Panc1 (cell line): ENCODE measurements around the gene NRG2.

Experiments used
- POLR2AphosphoS5 ChIP-seq: IDR thresholded peaks from 2 replicates; pipeline ENCODE4 v1.6.1; 2012; ENCODE audit warnings: mild to moderate bottlenecking, low read depth, low read length, moderate library complexity
- SIN3A ChIP-seq: IDR thresholded peaks from 2 replicates; pipeline ENCODE4 v1.6.1; 2012; ENCODE audit warnings: low read depth, mild to moderate bottlenecking, low read length, moderate library complexity, borderline replicate concordance; ENCODE audit not compliant: insufficient read depth
- TF ChIP-seq, protein P1 (sequence below): fragments of 450-650 bp; IDR thresholded peaks from 2 replicates; pipeline ENCODE4 v1.5.1; 2017; ENCODE audit warnings: mild to moderate bottlenecking

DNA sequence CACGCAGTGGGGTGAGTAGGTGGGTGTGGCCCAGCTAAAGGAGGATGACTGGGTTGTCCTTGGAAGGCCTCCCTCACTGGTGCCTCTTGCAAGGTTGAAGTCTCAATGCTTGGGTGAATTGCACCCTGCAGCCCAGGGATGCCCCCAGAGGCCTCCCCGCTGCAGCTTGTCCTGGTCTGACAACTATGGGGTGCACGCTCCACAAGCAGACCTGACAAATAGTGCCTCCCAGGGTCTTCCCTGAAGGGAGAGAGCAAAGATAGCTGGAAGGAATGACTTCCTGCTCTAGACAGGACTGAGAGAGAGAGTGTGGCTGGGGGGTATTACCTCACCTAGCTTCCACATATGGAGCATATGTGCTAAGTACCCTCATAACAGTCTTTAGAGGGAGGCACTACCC lies 245.8 kb downstream of the NRG2 start:
- TF ChIP-seq SIN3A (no peak), POLR2AphosphoS5 (no peak)
- TF ChIP-seq, protein P1, sequence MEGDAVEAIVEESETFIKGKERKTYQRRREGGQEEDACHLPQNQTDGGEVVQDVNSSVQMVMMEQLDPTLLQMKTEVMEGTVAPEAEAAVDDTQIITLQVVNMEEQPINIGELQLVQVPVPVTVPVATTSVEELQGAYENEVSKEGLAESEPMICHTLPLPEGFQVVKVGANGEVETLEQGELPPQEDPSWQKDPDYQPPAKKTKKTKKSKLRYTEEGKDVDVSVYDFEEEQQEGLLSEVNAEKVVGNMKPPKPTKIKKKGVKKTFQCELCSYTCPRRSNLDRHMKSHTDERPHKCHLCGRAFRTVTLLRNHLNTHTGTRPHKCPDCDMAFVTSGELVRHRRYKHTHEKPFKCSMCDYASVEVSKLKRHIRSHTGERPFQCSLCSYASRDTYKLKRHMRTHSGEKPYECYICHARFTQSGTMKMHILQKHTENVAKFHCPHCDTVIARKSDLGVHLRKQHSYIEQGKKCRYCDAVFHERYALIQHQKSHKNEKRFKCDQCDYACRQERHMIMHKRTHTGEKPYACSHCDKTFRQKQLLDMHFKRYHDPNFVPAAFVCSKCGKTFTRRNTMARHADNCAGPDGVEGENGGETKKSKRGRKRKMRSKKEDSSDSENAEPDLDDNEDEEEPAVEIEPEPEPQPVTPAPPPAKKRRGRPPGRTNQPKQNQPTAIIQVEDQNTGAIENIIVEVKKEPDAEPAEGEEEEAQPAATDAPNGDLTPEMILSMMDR = no peak
